ENCODE results near the gene KBTBD2.
"Not testable (repeated sequence)": the region's sequence is repeated elsewhere in the genome, so short reads cannot be mapped to it uniquely, and the experiment has no call there.

The KBTBD2 gene

DNA sequence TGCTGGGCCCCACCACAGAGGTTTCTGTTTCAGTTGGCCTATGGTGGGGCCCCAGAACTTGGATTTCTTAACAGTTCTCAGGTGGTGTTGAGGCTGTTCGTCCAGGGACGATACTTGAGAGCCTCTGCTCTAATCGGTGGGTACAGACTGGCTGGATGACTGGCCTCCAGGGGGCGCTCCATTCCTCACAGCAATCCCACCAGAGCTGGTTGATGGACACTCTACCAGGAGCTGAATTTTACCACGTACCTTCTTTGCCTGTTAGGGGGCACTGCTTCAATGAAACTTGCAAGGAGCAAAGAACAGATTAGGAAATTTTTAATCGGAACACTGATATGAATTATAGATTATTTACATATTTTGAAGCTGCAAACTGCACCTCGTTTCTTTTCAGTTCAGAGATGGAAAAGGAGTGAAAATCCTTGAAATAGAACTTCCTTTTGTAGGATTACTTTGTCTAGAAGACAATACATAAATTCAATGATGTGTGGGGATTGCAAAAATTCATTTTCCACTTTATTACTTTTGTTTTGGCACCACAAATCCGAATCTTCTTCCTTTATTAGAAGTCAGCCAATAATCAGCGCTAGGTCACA lies 44.8 kb downstream of the KBTBD2 start:
- peak; percentile 51 for DNase-seq (ENCODE audit: low read depth)
- H3K4me3 ChIP-seq (ENCODE audit: low read length), result no peak overlapping the region
- peak; percentile 88 for TF ChIP-seq CTCF (conservative IDR thresholded peaks at IDR 0.05; ENCODE audit: low read depth, low read length)

DNA sequence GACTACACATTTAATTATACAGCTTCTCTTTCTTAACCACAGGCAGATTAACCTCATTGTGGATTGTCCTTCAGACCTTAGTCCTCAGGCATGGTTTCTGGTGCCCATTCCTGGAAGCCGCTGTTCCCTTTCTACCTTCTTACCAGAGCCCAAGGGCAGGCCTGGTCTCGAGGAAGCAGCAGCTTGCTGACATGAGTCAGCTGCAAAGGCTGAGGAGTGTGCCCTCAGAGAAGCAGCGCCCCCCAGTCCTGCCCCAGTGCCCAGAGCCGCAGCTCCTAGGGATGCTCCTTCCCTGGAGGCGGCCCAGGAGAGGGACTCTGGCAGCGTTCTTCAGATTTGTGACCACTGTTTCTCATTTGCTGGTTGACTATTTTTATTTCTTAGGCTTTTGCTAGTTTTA lies 46.8 kb downstream of the KBTBD2 start:
- not testable (repeated sequence) for H3K4me3 ChIP-seq (ENCODE audit: low read length); DNase-seq (ENCODE audit: low read depth)

DNA sequence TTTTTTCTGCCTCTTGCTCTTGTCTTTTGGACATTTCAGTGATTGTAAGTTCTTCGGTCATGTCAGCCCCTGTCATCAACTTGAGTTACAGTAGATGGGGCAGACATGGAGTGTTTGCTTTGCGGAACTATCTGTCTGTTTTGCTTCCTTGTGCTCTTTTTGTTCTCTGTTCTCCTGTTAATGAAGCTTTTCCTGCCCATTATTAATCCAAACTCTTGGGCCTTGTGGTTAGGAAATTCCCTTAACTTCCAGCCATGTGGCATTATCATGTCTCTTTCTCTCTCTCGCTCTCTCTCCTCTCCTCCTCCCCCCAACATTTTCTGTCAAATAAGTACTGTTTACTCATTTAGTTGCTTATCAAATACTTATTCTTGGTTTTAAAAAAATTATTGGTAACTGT lies 47.8 kb downstream of the KBTBD2 start:
- not testable (repeated sequence) for H3K4me3 ChIP-seq (ENCODE audit: low read length); DNase-seq (ENCODE audit: low read depth)

DNA sequence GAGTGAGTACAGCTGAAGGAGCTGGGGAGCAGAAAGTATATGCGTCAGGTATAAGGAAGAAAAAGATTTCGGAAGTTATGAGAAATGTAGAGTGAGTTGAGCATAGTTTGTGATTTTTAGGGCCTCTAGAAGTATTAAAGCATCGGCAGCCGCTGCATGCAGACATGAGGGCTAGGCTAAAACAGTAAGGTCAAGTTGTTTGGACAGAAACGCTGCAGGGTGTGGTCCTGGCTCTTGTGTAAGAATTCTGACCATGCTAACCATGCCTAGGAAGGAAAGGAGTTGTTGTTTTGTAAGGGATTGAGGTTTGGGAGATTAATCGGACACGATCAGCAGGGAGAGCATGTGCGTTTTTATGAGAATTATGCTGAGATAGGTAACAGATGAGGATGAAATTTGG lies 51.7 kb downstream of the KBTBD2 start:
- not testable (repeated sequence) for H3K4me3 ChIP-seq (ENCODE audit: low read length); DNase-seq (ENCODE audit: low read depth)

- DNase-seq (ENCODE audit: low read depth); H3K4me3 ChIP-seq (ENCODE audit: low read length): not testable (repeated sequence)
Measured at GRCh38 chr7:32828996-32829752, 62.4 kb downstream of the KBTBD2 start.

Measured in retinal pigment epithelial cell (primary cell).